Endothelial cell of umbilical vein (primary cell): ENCODE data around the gene DESI1. TPM values are rescaled to one million over a fixed set of nuclear protein-coding genes. Genes with fewer than 3 reads are reported as not detected.

Experiments
- BruUV-seq: library from RNA; stranded (reverse); fragments of 400-500 nt; replicated peaks from 2 replicates; lab custom pipeline; 2021; lab: Mats Ljungman, UMichigan
- CTCF ChIA-PET: fragments of 300-600, 350-600 bp; sonication (Branson Sonifier 250); formaldehyde crosslinking; loops from one replicate; lab custom pipeline; 2021; ENCODE audit warnings: antibody characterized with exemption, inconsistent platforms; lab: Charles Lee
- POLR2A ChIA-PET: fragments of 300-600, 350-600 bp; sonication (Branson Sonifier 250); formaldehyde crosslinking; loops from one replicate; lab custom pipeline; 2021; ENCODE audit warnings: antibody characterized with exemption, inconsistent platforms; lab: Charles Lee
- DNase-seq: peaks from one replicate; pipeline ENCODE4 v3.0.0-alpha.2; 2011; ENCODE audit warnings: low read depth, low spot score
- FAIRE-seq: peaks from 2 replicates; lab custom pipeline; 2011; peaks lifted over from hg19 to GRCh38; lab: Jason Lieb, UNC
- H2AFZ ChIP-seq: 2 replicates; pipeline ENCODE4 v1.6.0; 2012; ENCODE audit warnings: low read depth, low read length, control low read depth, inconsistent platforms
- H3K27ac ChIP-seq: 2 replicates; pipeline ENCODE4 v1.5.1; 2011; ENCODE audit warnings: low read depth, mild to moderate bottlenecking, control low read depth, low read length, moderate library complexity; ENCODE audit not compliant: insufficient read depth
- H3K27me3 ChIP-seq, 2 experiments: 2 replicates each; pipeline versions ENCODE4 v1.6.0 to v1.6.1; 2011; ENCODE audit warnings: low read length in 2 of 2, mixed read lengths in 1 of 2; ENCODE audit not compliant: control insufficient read depth in 2 of 2, insufficient read depth in 2 of 2
- H3K36me3 ChIP-seq, 2 experiments: 2 replicates in 1 of 2; 3 replicates in 1 of 2; pipeline ENCODE4 v1.5.1; 2011; ENCODE audit warnings: low read length in 2 of 2, mild to moderate bottlenecking in 1 of 2, moderate library complexity in 1 of 2; ENCODE audit not compliant: control insufficient read depth in 2 of 2, insufficient read depth in 2 of 2; ENCODE audit errors: extremely low read depth in 1 of 2
- H3K4me1 ChIP-seq: 3 replicates; pipeline ENCODE4 v1.5.1; 2011; ENCODE audit warnings: mild to moderate bottlenecking, low read length; ENCODE audit not compliant: control insufficient read depth, insufficient read depth; ENCODE audit errors: extremely low read depth
- H3K4me2 ChIP-seq: 2 replicates; pipeline ENCODE4 v1.6.1; 2011; ENCODE audit warnings: low read length, control low read depth, mixed read lengths; ENCODE audit not compliant: insufficient read depth
- H3K4me3 ChIP-seq, 3 experiments: fragments of 200-600 bp in 1 of 3; sonication (generic), shearing (Covaris generic) in 1 of 3; replicated peaks in 1 of 3; 2 replicates each; pipeline ENCODE4 v1.5.1; 2011 to 2016; ENCODE audit warnings: control low read depth in 3 of 3, low read length in 3 of 3, mild to moderate bottlenecking in 2 of 3, inconsistent platforms in 1 of 3, low read depth in 1 of 3, moderate library complexity in 1 of 3; ENCODE audit not compliant: insufficient read depth in 1 of 3
- H3K79me2 ChIP-seq: 2 replicates; pipeline ENCODE4 v1.6.0; 2012; ENCODE audit warnings: low read length, inconsistent platforms; ENCODE audit not compliant: control insufficient read depth, insufficient read depth
- H3K9ac ChIP-seq: replicated peaks from 2 replicates; pipeline ENCODE3; 2011; ENCODE audit warnings: low read length, control low read depth; ENCODE audit not compliant: insufficient read depth; ENCODE audit errors: extremely low read depth
- H3K9me1 ChIP-seq: replicated peaks from 3 replicates; pipeline ENCODE4 v1.6.0; 2011; ENCODE audit warnings: mild to moderate bottlenecking, low read length; ENCODE audit not compliant: control insufficient read depth, insufficient read depth; ENCODE audit errors: extremely low read depth
- H3K9me3 ChIP-seq: replicated peaks from 2 replicates; pipeline ENCODE4 v1.5.1; 2012; ENCODE audit warnings: low read length, inconsistent platforms; ENCODE audit not compliant: control insufficient read depth, insufficient read depth
- H4K20me1 ChIP-seq: replicated peaks from 2 replicates; pipeline ENCODE3; 2011; ENCODE audit warnings: mild to moderate bottlenecking, low read length; ENCODE audit not compliant: control insufficient read depth, insufficient read depth; ENCODE audit errors: extremely low read depth
- CTCF ChIP-seq, 2 donors: IDR thresholded peaks; 1 replicate in 1 of 2; 2 replicates in 1 of 2; pipeline ENCODE4 v1.5.1; 2011; ENCODE audit warnings: low read length in 2 of 2, mild to moderate bottlenecking in 2 of 2, moderate library complexity in 2 of 2, control low read depth in 1 of 2, inconsistent platforms in 1 of 2, low read depth in 1 of 2; ENCODE audit not compliant: insufficient read depth in 1 of 2; ENCODE audit errors: extremely low read depth in 1 of 2
- FOS ChIP-seq: IDR thresholded peaks from 2 replicates; pipeline ENCODE4 v1.6.1; 2011; ENCODE audit warnings: mild to moderate bottlenecking, low read length, moderate library complexity, borderline replicate concordance; ENCODE audit not compliant: insufficient read depth
- MAX ChIP-seq: IDR thresholded peaks from 2 replicates; pipeline ENCODE4 v1.6.1; 2011; ENCODE audit not compliant: insufficient read depth, insufficient read length
- dilution Hi-C: fragments of 300-500 bp; cut with MboI; formaldehyde crosslinking; loops from one replicate; pipeline ENCODE4 v1.15.0; 2019; ENCODE audit warnings: low sequenced_read_pairs; ENCODE audit not compliant: extremely low pct_ligation_motif_present
- intact Hi-C: fragments of 100-400 bp; cut with micrococcal nuclease; formaldehyde crosslinking; loops from one replicate; pipeline ENCODE4 v1.10.0; 2022
- polyA plus RNA-seq, 4 experiments: library from polyadenylated mRNA; depleted of rRNA in 3 of 4; stranded (reverse) in 3 of 4; unstranded in 1 of 4; fragments of >200 nt; gene quantifications; 2 replicates each; pipeline versions ENCODE4 v1.2.1 to v1.2.3, GENCODE V29; 2011 to 2012; ENCODE audit warnings: missing spikeins in 1 of 4
- total RNA-seq: library from RNA; stranded (reverse); gene quantifications from 2 replicates; pipeline ENCODE4 v1.2.3, GENCODE V29; 2021

Gene DESI1
- total and polyA plus RNA-seq, 2 donors (not counting 3 experiments of a cell fraction or from before 2014, with no cell fraction given): 36.8 to 59.1 TPM

- CTCF ChIA-PET: interaction anchor here (1.0 kb wide), 2 partner anchors 15 to 31 kb away, joined by 3 read pairs; partner anchors contain the start of genes PMM1 and POLR3H
- no peak overlapping the region for H3K9ac ChIP-seq
Measured at GRCh38 chr22:41574847-41575381, 45.9 kb downstream of the DESI1 start.

More at GRCh38 chr22:41574847-41575381, 45.9 kb downstream of the DESI1 start:
- TF ChIP-seq MAX: no peak
- TF ChIP-seq CTCF (IDR thresholded peaks at IDR 0.05; ENCODE audit: extremely low read depth in 1 of 2, insufficient read depth in 1 of 2, low read depth in 1 of 2, low read length in 2 of 2): no peak
- TF ChIP-seq FOS: no peak
- no TSS peak for BruUV-seq
- no peak for FAIRE-seq
- no peaks in the 10 kb centered on the region for H3K27me3 ChIP-seq
- H3K36me3 ChIP-seq: peaks cover 0 to 7% of the 10 kb centered on the region in 2 experiments
- H2AFZ ChIP-seq: no peak overlapping the region
- no peaks in the 10 kb centered on the region for H3K9me1 ChIP-seq
- no peaks in the 10 kb centered on the region for H3K79me2 ChIP-seq
- POLR2A ChIA-PET: no interaction called here
- H4K20me1 ChIP-seq: no peaks in the 10 kb centered on the region
- no peaks in the 10 kb centered on the region for H3K4me1 ChIP-seq
- dilution Hi-C loops (no loop called here), intact Hi-C loops (no loop called here)
- DNase-seq: no peak
- no peaks in the 10 kb centered on the region for H3K9me3 ChIP-seq
- H3K4me3 ChIP-seq: no peak overlapping the region
- no peak overlapping the region for H3K27ac ChIP-seq
- no peak overlapping the region for H3K4me2 ChIP-seq
